ENCODE results near the gene FAM193B. TPM values are rescaled to one million over a fixed set of nuclear protein-coding genes. Genes with fewer than 3 reads are reported as not detected.

Gene FAM193B
- polyA plus RNA-seq, 2 of the 4 experiments (the other 2 are of a cell fraction), result 19.4 to 28.9 TPM

- no peak for TF ChIP-seq ZC3H11A (IDR thresholded peaks at IDR 0.05)
- TF ChIP-seq RCOR1 (IDR thresholded peaks at IDR 0.05; ENCODE audit: low read depth, low read length), result no peak
- TF ChIP-seq, protein P1, sequence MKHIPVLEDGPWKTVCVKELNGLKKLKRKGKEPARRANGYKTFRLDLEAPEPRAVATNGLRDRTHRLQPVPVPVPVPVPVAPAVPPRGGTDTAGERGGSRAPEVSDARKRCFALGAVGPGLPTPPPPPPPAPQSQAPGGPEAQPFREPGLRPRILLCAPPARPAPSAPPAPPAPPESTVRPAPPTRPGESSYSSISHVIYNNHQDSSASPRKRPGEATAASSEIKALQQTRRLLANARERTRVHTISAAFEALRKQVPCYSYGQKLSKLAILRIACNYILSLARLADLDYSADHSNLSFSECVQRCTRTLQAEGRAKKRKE (CRISPR knock-in tag; IDR thresholded peaks at IDR 0.05; ENCODE audit: low read depth), result peak; percentile 43; the same call in 1 of the 2 replicates
- TF ChIP-seq EHMT2 (IDR thresholded peaks at IDR 0.05; ENCODE audit: low read depth), result no peak
- no peak for TF ChIP-seq ZNF302 (CRISPR knock-in tag; IDR thresholded peaks at IDR 0.05)
- TF ChIP-seq RNF2 (IDR thresholded peaks at IDR 0.05; ENCODE audit: borderline replicate concordance, low read depth), result no peak
- TF ChIP-seq MAZ (IDR thresholded peaks at IDR 0.05; ENCODE audit: borderline replicate concordance, low read depth, low read length), result 0 out of 2 replicates have a peak, but pooled peaks have one; percentile 9
- TF ChIP-seq RARB (CRISPR knock-in tag; IDR thresholded peaks at IDR 0.05), result no peak
- TF ChIP-seq POLR2AphosphoS2 (conservative IDR thresholded peaks at IDR 0.05; ENCODE audit: low read length), result no peak
- TF ChIP-seq HES2 (IDR thresholded peaks at IDR 0.05), result no peak
- TF ChIP-seq HOXB5 (CRISPR knock-in tag; IDR thresholded peaks at IDR 0.05), result no peak
- no peak for TF ChIP-seq CTCF (IDR thresholded peaks at IDR 0.05)
- TF ChIP-seq BCL3 (IDR thresholded peaks at IDR 0.05), result peak; percentile 94
- no peak for TF ChIP-seq JUNB (IDR thresholded peaks at IDR 0.05)
- TF ChIP-seq, protein P2, sequence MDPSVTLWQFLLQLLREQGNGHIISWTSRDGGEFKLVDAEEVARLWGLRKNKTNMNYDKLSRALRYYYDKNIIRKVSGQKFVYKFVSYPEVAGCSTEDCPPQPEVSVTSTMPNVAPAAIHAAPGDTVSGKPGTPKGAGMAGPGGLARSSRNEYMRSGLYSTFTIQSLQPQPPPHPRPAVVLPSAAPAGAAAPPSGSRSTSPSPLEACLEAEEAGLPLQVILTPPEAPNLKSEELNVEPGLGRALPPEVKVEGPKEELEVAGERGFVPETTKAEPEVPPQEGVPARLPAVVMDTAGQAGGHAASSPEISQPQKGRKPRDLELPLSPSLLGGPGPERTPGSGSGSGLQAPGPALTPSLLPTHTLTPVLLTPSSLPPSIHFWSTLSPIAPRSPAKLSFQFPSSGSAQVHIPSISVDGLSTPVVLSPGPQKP (IDR thresholded peaks at IDR 0.05; ENCODE audit: low read depth, low read length), result no peak
- no peak for TF ChIP-seq EHF (CRISPR knock-in tag; IDR thresholded peaks at IDR 0.05)
- TF ChIP-seq CBX2 (IDR thresholded peaks at IDR 0.05; ENCODE audit: borderline replicate concordance, low read depth), result no peak
- TF ChIP-seq HOXA7 (CRISPR knock-in tag; IDR thresholded peaks at IDR 0.05), result no peak
- no peak for TF ChIP-seq CHD2 (IDR thresholded peaks at IDR 0.05; ENCODE audit: low read length, partially characterized antibody)
- no peak for TF ChIP-seq SREBF2 (IDR thresholded peaks at IDR 0.05)
- TF ChIP-seq ZFP36 (IDR thresholded peaks at IDR 0.05; ENCODE audit: borderline replicate concordance, partially characterized antibody), result no peak
- no peak for TF ChIP-seq ESRRA (IDR thresholded peaks at IDR 0.05; ENCODE audit: borderline replicate concordance, low read length)
- no peak for TF ChIP-seq HEYL (CRISPR knock-in tag; IDR thresholded peaks at IDR 0.05)
- TF ChIP-seq CHD4 (IDR thresholded peaks at IDR 0.05; ENCODE audit: borderline replicate concordance), result no peak
- peak; percentile 96 for TF ChIP-seq PHF8 (IDR thresholded peaks at IDR 0.05; ENCODE audit: borderline replicate concordance, low read depth)
- no peak for TF ChIP-seq HDAC2 (IDR thresholded peaks at IDR 0.05)
These were observed 45.6 kb upstream of the FAM193B start, which contains the start of gene B4GALT7 (continued) for GRCh38 chr5:177599731-177600507.

Measured in A549 (cell line).